ENCODE data around the gene TESK1.

DNA sequence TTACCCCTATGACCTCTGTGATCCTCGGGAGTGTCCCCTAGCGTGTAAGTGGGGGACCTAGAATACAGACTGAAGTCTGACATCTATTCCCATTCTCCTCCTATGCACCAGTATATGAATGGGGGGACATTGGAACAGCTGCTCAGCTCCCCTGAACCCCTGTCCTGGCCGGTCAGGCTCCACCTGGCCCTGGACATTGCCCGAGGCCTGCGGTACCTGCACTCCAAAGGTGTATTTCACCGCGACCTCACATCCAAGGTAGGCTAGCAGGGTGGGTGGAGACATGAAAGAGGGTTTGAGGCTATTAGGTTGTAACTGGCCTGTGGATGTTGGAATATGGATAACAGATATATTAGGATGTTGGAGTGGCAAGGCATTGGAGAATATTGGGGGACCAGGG, 1.7 kb downstream of the TESK1 start:
- TF ChIP-seq YY1 (IDR thresholded peaks at IDR 0.05; ENCODE audit: insufficient read depth, insufficient read length) (no peak), SUZ12 (IDR thresholded peaks at IDR 0.05; ENCODE audit: extremely low read depth, insufficient read depth, insufficient read length) (no peak), ZNF274 (IDR thresholded peaks at IDR 0.05; ENCODE audit: low read depth, low read length) (no peak)
